ENCODE measurements around the gene NLRX1.
"Not testable (repeated sequence)": the region's sequence is repeated elsewhere in the genome, so short reads cannot be mapped to it uniquely, and the experiment has no call there.

The NLRX1 gene

GRCh38 chr11:119126675-119127268 is 41.8 kb upstream of the NLRX1 start:
- Histone ChIP-seq H3K79me2 (ENCODE audit: control insufficient read depth, low read length) (peaks cover 30% of the 10 kb centered on the region), H3K36me3 (ENCODE audit: control insufficient read depth, low read length) (peaks cover 42% of the 10 kb centered on the region), H3K27ac (ENCODE audit: low read depth, low read length) (no peak overlapping the region), H3K9me2 (replicated peaks; ENCODE audit: control insufficient read depth, low read length) (no peaks in the 10 kb centered on the region), H3K27me3 (ENCODE audit: control insufficient read depth, low read length) (no peaks in the 10 kb centered on the region), H3K9me3 (ENCODE audit: control insufficient read depth, insufficient read depth, low read length) (no peaks in the 10 kb centered on the region), H3K4me2 (ENCODE audit: low read length) (no peak overlapping the region), H3K4me3 (ENCODE audit: low read length) (no peak overlapping the region), H4K20me1 (ENCODE audit: control insufficient read depth, insufficient read depth, low read depth, low read length) (0 out of 2 replicates have a peak, but pooled peaks cover 4% of the 10 kb centered on the region), H3F3A (ENCODE audit: control insufficient read depth, insufficient read depth) (0 out of 2 replicates have a peak, but pooled peaks cover 4% of the 10 kb centered on the region), H3K4me1 (ENCODE audit: control insufficient read depth, low read length) (peaks cover 16% of the 10 kb centered on the region)
- no peak for TF ChIP-seq EZH2phosphoT487 (IDR thresholded peaks at IDR 0.05; ENCODE audit: borderline replicate concordance, low read length)

- H4K20me1 ChIP-seq (ENCODE audit: control insufficient read depth, insufficient read depth, low read depth, low read length), result 0 out of 2 replicates have a peak, but pooled peaks cover 4% of the 10 kb centered on the region
- no peak overlapping the region for H3K4me2 ChIP-seq (ENCODE audit: low read length)
- no peak overlapping the region for H3K27ac ChIP-seq (ENCODE audit: low read depth, low read length)
- TF ChIP-seq EZH2phosphoT487 (IDR thresholded peaks at IDR 0.05; ENCODE audit: borderline replicate concordance, low read length) (no peak), CTCF (IDR thresholded peaks at IDR 0.05; ENCODE audit: low read depth, low read length, poor library complexity, severe bottlenecking) (no peak)
- H3K4me3 ChIP-seq (ENCODE audit: low read length), result no peak overlapping the region
- H3K9me3 ChIP-seq (ENCODE audit: control insufficient read depth, insufficient read depth, low read length), result no peaks in the 10 kb centered on the region
- 0 out of 2 replicates have a peak, but pooled peaks cover 4% of the 10 kb centered on the region for H3F3A ChIP-seq (ENCODE audit: control insufficient read depth, insufficient read depth)
- no peaks in the 10 kb centered on the region for H3K9me2 ChIP-seq (replicated peaks; ENCODE audit: control insufficient read depth, low read length)
- H3K79me2 ChIP-seq (ENCODE audit: control insufficient read depth, low read length), result peaks cover 5% of the 10 kb centered on the region
- H3K36me3 ChIP-seq (ENCODE audit: control insufficient read depth, low read length), result peaks cover 56% of the 10 kb centered on the region
- no peaks in the 10 kb centered on the region for H3K27me3 ChIP-seq (ENCODE audit: control insufficient read depth, low read length)
- H3K4me1 ChIP-seq (ENCODE audit: control insufficient read depth, low read length), result peaks cover 8% of the 10 kb centered on the region
These were observed 37.9 kb upstream of the NLRX1 start for GRCh38 chr11:119130662-119131061.

GRCh38 chr11:119134389-119134978 is 34.0 kb upstream of the NLRX1 start:
- H3K27ac ChIP-seq (ENCODE audit: low read depth, low read length), result no peak overlapping the region
- H3K27me3 ChIP-seq (ENCODE audit: control insufficient read depth, low read length), result no peaks in the 10 kb centered on the region
- no peaks in the 10 kb centered on the region for H3K79me2 ChIP-seq (ENCODE audit: control insufficient read depth, low read length)
- no peaks in the 10 kb centered on the region for H3K9me2 ChIP-seq (replicated peaks; ENCODE audit: control insufficient read depth, low read length)
- peaks cover 48% of the 10 kb centered on the region for H3K36me3 ChIP-seq (ENCODE audit: control insufficient read depth, low read length)
- no peak overlapping the region for H3K4me2 ChIP-seq (ENCODE audit: low read length)
- no peaks in the 10 kb centered on the region for H3F3A ChIP-seq (ENCODE audit: control insufficient read depth, insufficient read depth)
- no peak for TF ChIP-seq EZH2phosphoT487 (IDR thresholded peaks at IDR 0.05; ENCODE audit: borderline replicate concordance, low read length)
- peak; percentile 68 for TF ChIP-seq CTCF (IDR thresholded peaks at IDR 0.05; ENCODE audit: low read depth, low read length, poor library complexity, severe bottlenecking)
- 0 out of 2 replicates have a peak, but pooled peaks cover 4% of the 10 kb centered on the region for H4K20me1 ChIP-seq (ENCODE audit: control insufficient read depth, insufficient read depth, low read depth, low read length)
- H3K4me1 ChIP-seq (ENCODE audit: control insufficient read depth, low read length), result no peaks in the 10 kb centered on the region
- H3K9me3 ChIP-seq (ENCODE audit: control insufficient read depth, insufficient read depth, low read length), result no peaks in the 10 kb centered on the region
- H3K4me3 ChIP-seq (ENCODE audit: low read length), result no peak overlapping the region

- not testable (repeated sequence) for H3K79me2 ChIP-seq (ENCODE audit: control insufficient read depth, low read length); H3K9me3 ChIP-seq (ENCODE audit: control insufficient read depth, insufficient read depth, low read length); H3K27ac ChIP-seq (ENCODE audit: low read depth, low read length); H4K20me1 ChIP-seq (ENCODE audit: control insufficient read depth, insufficient read depth, low read depth, low read length); H3K27me3 ChIP-seq (ENCODE audit: control insufficient read depth, low read length); H3K4me3 ChIP-seq (ENCODE audit: low read length); H3K9me2 ChIP-seq (replicated peaks; ENCODE audit: control insufficient read depth, low read length); H3F3A ChIP-seq (ENCODE audit: control insufficient read depth, insufficient read depth); H3K36me3 ChIP-seq (ENCODE audit: control insufficient read depth, low read length); H3K4me1 ChIP-seq (ENCODE audit: control insufficient read depth, low read length); H3K4me2 ChIP-seq (ENCODE audit: low read length)
These were observed 29.2 kb upstream of the NLRX1 start for GRCh38 chr11:119139276-119139675.

Data from DOHH2 (cell line).